ENCODE results near the gene APBB1IP. TPM values are rescaled to one million over a fixed set of nuclear protein-coding genes. Genes with fewer than 3 reads are reported as not detected.
"Not testable (repeated sequence)": the region's sequence is repeated elsewhere in the genome, so short reads cannot be mapped to it uniquely, and the experiment has no call there.

The APBB1IP gene
- total and polyA plus RNA-seq, 5 donors = 2.8 to 8.4 (median 6.7) TPM

DNA sequence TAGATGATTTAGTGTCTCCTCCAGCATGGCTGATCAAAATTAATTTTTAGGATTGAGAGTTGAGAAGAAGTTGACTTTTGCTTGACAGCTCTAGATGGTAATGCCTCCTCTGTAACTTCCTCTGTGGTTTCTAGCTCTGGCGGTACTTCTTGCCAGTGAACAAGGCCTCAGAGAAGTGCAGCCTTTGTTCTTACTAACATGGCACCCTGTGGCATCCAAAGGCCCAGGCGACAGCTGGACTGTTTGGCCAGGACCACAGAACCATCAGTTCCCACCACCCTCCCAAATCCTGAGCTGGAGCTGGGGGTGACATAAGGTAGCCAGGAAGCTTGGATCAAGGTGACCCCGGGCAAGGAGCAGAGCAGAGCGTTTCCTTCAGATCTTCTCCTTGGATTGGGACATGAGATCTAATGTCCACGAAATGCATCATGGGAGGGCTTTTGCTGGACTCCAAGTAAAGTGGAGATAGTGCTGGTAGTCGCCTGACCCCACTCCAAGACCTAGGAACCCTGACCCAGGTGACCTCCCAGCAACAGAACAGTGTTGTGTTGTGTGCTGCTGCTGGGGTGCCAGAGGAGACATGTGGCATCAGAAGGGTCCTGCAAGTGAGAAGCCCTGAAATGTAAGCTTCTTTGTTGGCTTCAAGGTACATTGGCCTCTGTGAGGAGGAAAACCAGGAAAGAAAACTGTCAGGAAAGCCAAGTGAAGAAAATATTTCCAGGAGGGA is 41.8 kb downstream of the APBB1IP start:
- intact Hi-C loops (cut with DNase I) = no loop called here
- peaks cover 3% of the 10 kb centered on the region for H3K4me1 ChIP-seq (ENCODE audit: control insufficient read depth, insufficient read depth, low read length)

DNA sequence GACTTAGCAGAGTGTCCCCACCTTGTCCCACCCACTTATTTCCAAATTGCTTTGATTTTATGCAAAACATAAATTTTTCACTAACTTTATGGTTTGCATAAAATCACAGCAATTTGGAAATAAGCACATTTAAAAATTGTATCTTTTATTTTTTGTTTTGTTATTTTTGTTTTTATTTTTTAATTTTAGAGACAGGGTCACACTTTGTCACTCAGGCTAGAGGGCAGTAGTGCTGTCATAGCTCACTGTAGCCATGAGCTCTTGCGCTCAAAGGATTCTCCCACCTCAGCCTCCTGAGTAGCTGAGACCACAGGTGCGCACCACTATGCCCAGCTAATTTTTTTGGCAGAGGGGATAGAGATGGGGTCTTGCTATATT is 43.2 kb downstream of the APBB1IP start:
- H3K27me3 ChIP-seq (ENCODE audit: control insufficient read depth, insufficient read depth) = no peaks in the 10 kb centered on the region
- peaks cover 3% of the 10 kb centered on the region for H3K4me1 ChIP-seq (ENCODE audit: control insufficient read depth, insufficient read depth, low read length)
- no peak for DNase-seq
- H3K4me3 ChIP-seq (ENCODE audit: low read length) = no peak overlapping the region
- intact Hi-C loops (cut with DNase I) = no loop called here
- no peaks in the 10 kb centered on the region for H3K9me3 ChIP-seq (ENCODE audit: control insufficient read depth, low read length)
- no peak for ATAC-seq
- 89% methylated on average over 2 of the region's 2 CpGs for WGBS
- H3K27ac ChIP-seq (ENCODE audit: low read length) = no peak overlapping the region

More for the DNA sequence above, 41.8 kb downstream of the APBB1IP start:
- no peak overlapping the region for H3K27ac ChIP-seq (ENCODE audit: low read length)
- ATAC-seq (peak in 1 of 2 donors; percentile 36), DNase-seq (no peak)
- H3K9me3 ChIP-seq (ENCODE audit: control insufficient read depth, low read length) = no peaks in the 10 kb centered on the region
- H3K4me3 ChIP-seq (ENCODE audit: low read length) = no peak overlapping the region
- 82% methylated on average over 6 of the region's 6 CpGs for WGBS
- no peaks in the 10 kb centered on the region for H3K27me3 ChIP-seq (ENCODE audit: control insufficient read depth, insufficient read depth)

DNA sequence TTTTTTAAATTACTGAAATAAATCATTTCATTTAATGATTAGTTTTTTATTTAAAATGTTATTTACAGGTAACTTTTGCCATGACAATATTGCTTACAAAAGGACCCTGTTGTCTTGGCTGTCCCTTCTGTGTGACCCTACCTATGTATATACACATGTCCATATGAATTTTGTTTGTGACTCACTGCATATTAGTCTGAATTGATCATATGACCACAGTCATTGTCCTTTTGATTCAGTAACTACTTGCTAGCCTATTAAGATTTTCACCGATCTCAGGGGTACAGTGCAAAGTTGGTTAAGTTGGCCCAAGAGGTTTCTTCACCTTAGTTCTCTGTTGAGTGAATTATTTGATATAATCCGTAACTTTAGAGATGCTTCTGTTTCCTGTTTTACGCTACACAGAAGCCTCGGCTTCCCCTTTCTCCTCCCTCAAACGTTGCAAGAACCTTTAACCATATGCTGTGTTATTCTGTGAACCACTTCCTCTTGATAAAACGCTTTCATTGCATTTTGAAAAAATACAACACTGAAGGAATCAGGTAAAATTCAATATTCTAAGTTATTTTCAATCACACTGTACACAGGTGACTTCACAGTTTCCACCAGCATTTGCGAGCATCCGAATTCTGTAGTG is 43.9 kb downstream of the APBB1IP start:
- Histone ChIP-seq H3K27ac (ENCODE audit: low read length) (no peak overlapping the region), H3K27me3 (ENCODE audit: control insufficient read depth, insufficient read depth) (no peaks in the 10 kb centered on the region), H3K4me3 (ENCODE audit: low read length) (no peak overlapping the region), H3K9me3 (ENCODE audit: control insufficient read depth, low read length) (no peaks in the 10 kb centered on the region), H3K4me1 (ENCODE audit: control insufficient read depth, insufficient read depth, low read length) (peaks cover 3% of the 10 kb centered on the region)
- intact Hi-C loops (cut with DNase I) = no loop called here
- ATAC-seq = no peak
- no peak for DNase-seq
- 67% methylated on average over 8 of the region's 8 CpGs for WGBS

DNA sequence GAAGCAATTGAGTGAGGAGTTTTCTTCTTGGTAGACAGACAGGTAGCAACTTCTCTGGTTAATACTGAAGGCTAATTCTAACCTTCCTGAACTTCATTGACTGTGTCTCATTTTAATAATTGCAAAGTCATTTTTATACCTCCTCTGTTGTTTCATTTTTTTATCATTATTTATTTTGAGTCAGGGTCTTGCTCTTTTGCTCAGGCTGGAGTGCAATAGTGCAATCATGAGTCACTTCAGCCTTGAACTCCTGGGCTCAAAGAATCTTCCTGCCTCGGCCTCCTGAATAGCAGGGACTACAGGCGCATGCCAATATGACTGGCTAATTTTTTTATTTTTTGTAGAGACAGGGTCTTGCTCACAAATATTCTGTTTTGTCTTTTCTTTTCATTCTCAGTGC is 45.4 kb downstream of the APBB1IP start:
- Histone ChIP-seq H3K4me1 (ENCODE audit: control insufficient read depth, insufficient read depth, low read length) (peaks cover 5% of the 10 kb centered on the region), H3K27me3 (ENCODE audit: control insufficient read depth, insufficient read depth) (no peaks in the 10 kb centered on the region), H3K27ac (ENCODE audit: low read length) (no peak overlapping the region), H3K4me3 (ENCODE audit: low read length) (no peak overlapping the region), H3K9me3 (ENCODE audit: control insufficient read depth, low read length) (no peaks in the 10 kb centered on the region)
- WGBS = 91% methylated on average over 2 of the region's 2 CpGs
- intact Hi-C loops (cut with DNase I) = no loop called here
- no peak for ATAC-seq
- DNase-seq = no peak

DNA sequence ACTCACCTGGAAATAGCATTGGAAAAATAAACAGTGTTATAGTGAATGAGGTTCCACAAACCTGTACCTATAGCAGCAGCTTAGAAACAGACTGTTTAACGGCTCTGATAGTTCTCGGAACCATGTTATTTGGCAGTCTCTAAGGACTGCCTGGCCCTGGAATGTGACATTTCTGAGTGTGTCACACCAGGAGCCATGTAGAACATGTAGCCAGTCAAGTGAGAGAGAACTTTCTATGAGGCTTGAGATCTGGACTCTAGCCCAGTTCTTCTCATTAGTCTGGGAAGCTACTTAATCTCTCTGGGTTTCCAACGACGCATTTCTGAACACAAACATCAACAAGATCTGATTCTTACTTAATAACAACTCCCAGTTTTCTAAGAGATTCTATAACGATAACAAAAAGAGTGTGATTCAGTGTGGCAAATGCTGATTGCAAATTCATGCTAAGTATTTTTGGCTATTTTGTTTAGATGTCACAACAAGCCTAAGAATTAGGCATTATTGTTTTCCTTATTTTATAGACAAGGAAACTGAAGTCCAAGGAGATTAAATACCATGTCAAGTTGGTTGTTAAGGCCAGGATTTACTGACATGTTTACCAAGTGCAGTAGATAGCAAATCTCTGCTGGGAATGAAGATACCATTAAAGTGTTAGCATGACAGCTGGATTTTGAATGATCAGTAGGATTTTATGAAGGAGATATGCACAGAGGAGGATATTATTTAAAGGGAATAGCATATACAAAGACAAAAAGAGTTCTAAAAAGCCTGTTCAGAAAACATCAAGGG is 47.2 kb downstream of the APBB1IP start:
- H3K9me3 ChIP-seq (ENCODE audit: control insufficient read depth, low read length) = no peaks in the 10 kb centered on the region
- intact Hi-C loops (cut with DNase I) = no loop called here
- H3K27me3 ChIP-seq (ENCODE audit: control insufficient read depth, insufficient read depth) = no peaks in the 10 kb centered on the region
- H3K4me3 ChIP-seq (ENCODE audit: low read length) = no peak overlapping the region
- ATAC-seq (peak; percentile 83 to 84), DNase-seq (no peak)
- peak overlapping the region; percentile 26 for H3K27ac ChIP-seq (ENCODE audit: low read length)
- WGBS = 18% methylated on average over 5 of the region's 5 CpGs
- peaks cover 3% of the 10 kb centered on the region for H3K4me1 ChIP-seq (ENCODE audit: control insufficient read depth, insufficient read depth, low read length)

GRCh38 chr10:26486304-26486703 is 48.2 kb downstream of the APBB1IP start:
- H3K4me1 ChIP-seq (ENCODE audit: control insufficient read depth, insufficient read depth, low read length) = peaks cover 3% of the 10 kb centered on the region
- H3K4me3 ChIP-seq (ENCODE audit: low read length) = no peak overlapping the region
- WGBS = 36% methylated on average over 7 of the region's 7 CpGs
- no peaks in the 10 kb centered on the region for H3K9me3 ChIP-seq (ENCODE audit: control insufficient read depth, low read length)
- peak overlapping the region; percentile 75 for H3K27ac ChIP-seq (ENCODE audit: low read length)
- intact Hi-C loops (cut with DNase I) = no loop called here
- DNase-seq (peak in 2 of 3 donors; percentile 47 to 68), ATAC-seq (peak; percentile 85 to 90)
- no peaks in the 10 kb centered on the region for H3K27me3 ChIP-seq (ENCODE audit: control insufficient read depth, insufficient read depth)

DNA sequence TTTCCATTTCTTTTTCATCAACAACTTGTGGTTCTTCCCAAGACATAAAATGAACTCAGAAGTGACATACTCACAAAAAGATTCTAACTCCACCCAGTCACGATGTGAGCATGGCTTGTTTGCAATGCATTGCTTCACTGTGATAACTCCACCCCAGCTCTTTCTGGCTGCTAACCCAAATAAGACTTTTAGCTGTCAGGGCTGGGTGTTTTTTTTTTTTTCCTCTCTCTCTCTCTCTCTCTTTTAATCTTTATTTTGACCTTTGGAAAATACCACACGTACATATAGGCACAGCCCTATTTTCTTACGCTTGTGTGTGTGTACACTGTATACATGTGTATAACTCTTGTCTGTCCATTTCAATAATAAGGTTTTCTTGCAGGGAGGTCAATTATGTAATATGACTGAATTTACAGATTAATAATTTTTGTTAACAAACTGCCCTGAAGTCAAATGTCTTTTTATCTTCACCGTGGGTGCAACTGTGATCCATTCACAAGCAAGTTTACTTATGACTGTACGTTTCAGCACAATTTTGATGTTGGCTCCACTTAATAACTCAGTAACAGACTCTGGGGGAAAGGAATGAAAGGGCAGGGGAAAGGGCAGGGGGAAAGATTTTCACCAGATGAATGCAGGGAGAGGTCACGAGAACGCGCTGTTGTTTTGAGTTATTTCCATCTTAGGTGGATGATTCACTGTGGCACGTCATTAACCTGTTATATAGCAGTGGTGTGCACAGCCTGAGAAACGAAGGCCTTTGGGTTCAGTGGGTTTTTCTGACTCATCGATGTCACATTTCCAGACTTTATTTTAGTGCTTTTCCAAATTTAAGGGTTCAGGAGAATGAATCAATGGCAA is 49.1 kb downstream of the APBB1IP start:
- H3K9me3 ChIP-seq (ENCODE audit: control insufficient read depth, low read length) = no peaks in the 10 kb centered on the region
- WGBS = 28% methylated on average over 11 of the region's 11 CpGs
- peak overlapping the region; percentile 61 for H3K27ac ChIP-seq (ENCODE audit: low read length)
- no peak overlapping the region for H3K4me3 ChIP-seq (ENCODE audit: low read length)
- ATAC-seq (peak; percentile 81 to 86), DNase-seq (peak in 1 of 3 donors; percentile 39)
- no peaks in the 10 kb centered on the region for H3K27me3 ChIP-seq (ENCODE audit: control insufficient read depth, insufficient read depth)
- peaks cover 2% of the 10 kb centered on the region for H3K4me1 ChIP-seq (ENCODE audit: control insufficient read depth, insufficient read depth, low read length)
- intact Hi-C loops (cut with DNase I) = no loop called here

DNA sequence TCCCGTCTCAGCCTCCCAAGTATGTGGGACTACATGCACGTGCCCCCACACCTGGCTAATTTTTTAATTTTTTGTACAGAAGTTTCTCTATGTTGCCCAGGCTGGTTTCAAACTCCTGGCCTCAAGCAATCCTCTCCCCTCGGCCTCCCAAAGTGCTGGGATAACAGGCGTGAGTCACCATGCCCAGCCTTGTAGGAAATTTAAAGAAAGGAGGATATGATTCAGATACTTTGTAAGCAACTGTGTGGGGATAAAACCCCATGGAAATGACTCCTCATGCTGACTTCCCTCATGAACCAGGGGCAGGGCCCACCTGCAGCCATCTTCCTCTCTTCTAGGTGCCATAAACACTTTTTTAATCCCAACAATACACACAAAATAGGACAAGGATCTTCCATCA is 50.2 kb downstream of the APBB1IP start:
- ATAC-seq = no peak
- intact Hi-C loops (cut with DNase I) = no loop called here
- 89% methylated on average over 4 of the region's 4 CpGs for WGBS

DNA sequence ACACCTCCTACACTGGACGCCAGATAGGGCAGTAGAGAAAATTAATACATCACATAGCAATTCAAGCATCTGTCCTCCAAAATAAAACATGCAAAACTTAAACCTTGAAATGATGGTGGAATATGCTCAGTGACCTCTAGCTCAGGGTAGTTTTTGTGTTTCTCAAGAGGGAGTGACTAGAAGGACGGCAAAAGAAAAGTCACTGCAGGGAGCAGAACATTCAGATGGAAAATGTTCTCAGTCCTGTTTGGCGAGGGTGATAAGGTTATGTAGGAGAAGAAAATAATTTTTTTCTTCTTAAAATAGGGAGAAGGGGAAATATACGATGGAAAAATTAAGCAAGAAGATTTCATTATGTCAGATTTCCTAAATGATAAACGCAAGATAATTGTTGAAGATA is 50.9 kb downstream of the APBB1IP start:
- 73% methylated on average over 5 of the region's 5 CpGs for WGBS
- DNase-seq (no peak), ATAC-seq (no peak)
- Histone ChIP-seq H3K4me1 (ENCODE audit: control insufficient read depth, insufficient read depth, low read length) (peaks cover 2% of the 10 kb centered on the region), H3K27me3 (ENCODE audit: control insufficient read depth, insufficient read depth) (no peaks in the 10 kb centered on the region), H3K27ac (ENCODE audit: low read length) (no peak overlapping the region), H3K9me3 (ENCODE audit: control insufficient read depth, low read length) (no peaks in the 10 kb centered on the region), H3K4me3 (ENCODE audit: low read length) (no peak overlapping the region)
- intact Hi-C loops (cut with DNase I) = no loop called here

More for the DNA sequence above, 50.2 kb downstream of the APBB1IP start:
- no peaks in the 10 kb centered on the region for H3K27me3 ChIP-seq (ENCODE audit: control insufficient read depth, insufficient read depth)
- DNase-seq = no peak
- H3K27ac ChIP-seq (ENCODE audit: low read length) = no peak overlapping the region
- H3K4me1 ChIP-seq (ENCODE audit: control insufficient read depth, insufficient read depth, low read length) = peaks cover 2% of the 10 kb centered on the region
- H3K4me3 ChIP-seq (ENCODE audit: low read length) = no peak overlapping the region
- no peaks in the 10 kb centered on the region for H3K9me3 ChIP-seq (ENCODE audit: control insufficient read depth, low read length)

DNA sequence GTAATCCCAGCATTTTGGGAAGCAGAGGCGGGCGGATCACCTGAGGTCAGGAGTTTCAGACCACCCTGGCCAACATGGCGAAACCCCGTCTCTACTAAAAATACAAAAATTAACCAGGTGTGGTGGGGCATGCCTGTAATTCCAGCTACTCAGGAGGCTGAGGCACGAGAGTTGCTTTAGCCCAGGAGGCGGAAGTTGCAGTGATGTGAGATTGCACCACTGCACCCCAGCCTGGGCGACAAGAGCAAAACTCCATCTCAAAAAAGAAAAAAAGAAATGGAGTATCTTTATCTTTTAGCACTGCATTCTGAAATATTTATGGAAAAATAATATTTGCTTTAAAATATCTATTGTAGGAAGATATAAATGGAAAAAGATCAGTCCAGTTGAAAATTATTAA is 52.2 kb downstream of the APBB1IP start:
- H3K4me1 ChIP-seq (ENCODE audit: control insufficient read depth, insufficient read depth, low read length); intact Hi-C loops (cut with DNase I); H3K27ac ChIP-seq (ENCODE audit: low read length); DNase-seq; H3K9me3 ChIP-seq (ENCODE audit: control insufficient read depth, low read length); H3K27me3 ChIP-seq (ENCODE audit: control insufficient read depth, insufficient read depth); ATAC-seq; H3K4me3 ChIP-seq (ENCODE audit: low read length): not testable (repeated sequence)
- 89% methylated on average over 7 of the region's 7 CpGs for WGBS

Measured in right cardiac atrium (tissue), 5 donors.